ENCODE measurements around the gene KANK4. TPM values are rescaled to one million over a fixed set of nuclear protein-coding genes. Genes with fewer than 3 reads are reported as not detected.
A peak's percentile ranks its signal among the peaks of the same experiment; 100 is the strongest.

KANK4 gene
- total RNA-seq, 1 experiment from 2014 or later: 21.5 TPM

DNA sequence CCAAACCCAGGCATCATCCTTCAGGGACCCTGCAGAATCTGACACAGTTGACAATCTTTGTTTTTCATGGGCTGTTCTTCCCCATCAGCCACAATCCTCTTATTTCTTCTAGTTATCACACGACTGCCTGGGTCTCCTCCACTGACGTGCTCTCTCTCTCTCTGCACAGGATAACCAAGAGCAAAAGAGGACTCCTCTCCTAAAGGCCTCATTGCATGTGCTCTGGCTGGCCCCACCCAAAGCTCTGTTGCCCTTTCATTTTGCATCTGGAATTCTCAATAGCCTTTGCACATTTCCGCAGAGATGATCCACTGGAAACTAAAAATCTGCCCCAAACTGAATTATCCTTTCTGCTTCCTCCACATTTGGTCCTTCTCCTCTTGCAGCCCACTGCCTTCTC lies 58.5 kb downstream of the KANK4 start:
- BruUV-seq (replicated peaks): no TSS peak
- Mint-ChIP-seq H3K4me3 (ENCODE audit: unreplicated experiment) (no peak overlapping the region), H3K4me1 (ENCODE audit: low read depth, unreplicated experiment) (no peaks in the 10 kb centered on the region), H3K9me3 (ENCODE audit: unreplicated experiment) (no peaks in the 10 kb centered on the region), H3K27me3 (ENCODE audit: insufficient read depth, unreplicated experiment) (no peaks in the 10 kb centered on the region), H3K36me3 (ENCODE audit: insufficient read depth, unreplicated experiment) (peaks cover 50% of the 10 kb centered on the region), H3K27ac (ENCODE audit: unreplicated experiment) (peak overlapping the region; percentile 23)
- no peaks in the 10 kb centered on the region for H3K4me1 ChIP-seq
- intact Hi-C loops (cut with micrococcal nuclease; ENCODE audit: unreplicated experiment): no loop called here
- no peaks in the 10 kb centered on the region for H3K27me3 ChIP-seq (replicated peaks; ENCODE audit: control insufficient read depth, insufficient read depth, low read length)
- H3K36me3 ChIP-seq (ENCODE audit: control insufficient read depth, insufficient read depth, low read length): no peaks in the 10 kb centered on the region; the same call in 1 of the 2 replicates
- POLR2A ChIA-PET: no interaction called here
- no peak for DNase-seq
- H3K9me3 ChIP-seq: no peaks in the 10 kb centered on the region
- H3K4me3 ChIP-seq (ENCODE audit: low read depth, low read length): no peak overlapping the region
- TF ChIP-seq, protein P1, sequence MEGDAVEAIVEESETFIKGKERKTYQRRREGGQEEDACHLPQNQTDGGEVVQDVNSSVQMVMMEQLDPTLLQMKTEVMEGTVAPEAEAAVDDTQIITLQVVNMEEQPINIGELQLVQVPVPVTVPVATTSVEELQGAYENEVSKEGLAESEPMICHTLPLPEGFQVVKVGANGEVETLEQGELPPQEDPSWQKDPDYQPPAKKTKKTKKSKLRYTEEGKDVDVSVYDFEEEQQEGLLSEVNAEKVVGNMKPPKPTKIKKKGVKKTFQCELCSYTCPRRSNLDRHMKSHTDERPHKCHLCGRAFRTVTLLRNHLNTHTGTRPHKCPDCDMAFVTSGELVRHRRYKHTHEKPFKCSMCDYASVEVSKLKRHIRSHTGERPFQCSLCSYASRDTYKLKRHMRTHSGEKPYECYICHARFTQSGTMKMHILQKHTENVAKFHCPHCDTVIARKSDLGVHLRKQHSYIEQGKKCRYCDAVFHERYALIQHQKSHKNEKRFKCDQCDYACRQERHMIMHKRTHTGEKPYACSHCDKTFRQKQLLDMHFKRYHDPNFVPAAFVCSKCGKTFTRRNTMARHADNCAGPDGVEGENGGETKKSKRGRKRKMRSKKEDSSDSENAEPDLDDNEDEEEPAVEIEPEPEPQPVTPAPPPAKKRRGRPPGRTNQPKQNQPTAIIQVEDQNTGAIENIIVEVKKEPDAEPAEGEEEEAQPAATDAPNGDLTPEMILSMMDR (IDR thresholded peaks at IDR 0.05; ENCODE audit: insufficient read depth in 1 of 2, low read depth in 1 of 2, low read length in 1 of 2, severe bottlenecking in 1 of 2, unreplicated experiment in 1 of 2): no peak
- CTCF ChIA-PET: no interaction called here

DNA sequence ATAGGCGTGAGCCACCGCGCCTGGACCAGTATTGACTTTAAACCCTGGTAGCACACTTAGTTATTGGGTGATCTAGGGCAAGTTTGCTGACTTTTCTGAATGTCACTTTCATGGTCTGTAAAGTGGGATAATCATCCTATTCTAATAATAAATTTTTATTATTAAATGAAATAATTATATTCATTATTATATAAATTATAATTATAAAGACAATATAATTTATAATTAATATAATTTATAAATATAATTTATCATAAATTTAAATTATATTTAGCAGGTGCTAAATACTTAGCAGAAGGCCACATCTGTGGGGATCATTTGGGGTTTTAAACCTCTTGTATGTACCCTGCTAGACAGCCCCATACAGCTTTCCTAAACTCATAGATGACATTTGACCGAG lies 59.7 kb downstream of the KANK4 start:
- TF ChIP-seq, protein P1 (IDR thresholded peaks at IDR 0.05; ENCODE audit: insufficient read depth in 1 of 2, low read depth in 1 of 2, low read length in 1 of 2, severe bottlenecking in 1 of 2, unreplicated experiment in 1 of 2): no peak
- no peak overlapping the region for H3K4me3 Mint-ChIP-seq (ENCODE audit: unreplicated experiment)
- Histone ChIP-seq H3K9me3 (no peaks in the 10 kb centered on the region), H3K27me3 (replicated peaks; ENCODE audit: control insufficient read depth, insufficient read depth, low read length) (no peaks in the 10 kb centered on the region), H3K4me3 (ENCODE audit: low read depth, low read length) (no peak overlapping the region), H3K4me1 (no peaks in the 10 kb centered on the region), H3K36me3 (ENCODE audit: control insufficient read depth, insufficient read depth, low read length) (no peaks in the 10 kb centered on the region)
- no peaks in the 10 kb centered on the region for H3K27me3 Mint-ChIP-seq (ENCODE audit: insufficient read depth, unreplicated experiment)
- H3K9me3 Mint-ChIP-seq (ENCODE audit: unreplicated experiment): no peaks in the 10 kb centered on the region
- H3K36me3 Mint-ChIP-seq (ENCODE audit: insufficient read depth, unreplicated experiment): peaks cover 46% of the 10 kb centered on the region
- DNase-seq: no peak
- ChIA-PET CTCF (no interaction called here), POLR2A (no interaction called here)
- BruUV-seq (replicated peaks): no TSS peak
- no peaks in the 10 kb centered on the region for H3K4me1 Mint-ChIP-seq (ENCODE audit: low read depth, unreplicated experiment)
- H3K27ac Mint-ChIP-seq (ENCODE audit: unreplicated experiment): no peak overlapping the region
- intact Hi-C loops (cut with micrococcal nuclease; ENCODE audit: unreplicated experiment): no loop called here

DNA sequence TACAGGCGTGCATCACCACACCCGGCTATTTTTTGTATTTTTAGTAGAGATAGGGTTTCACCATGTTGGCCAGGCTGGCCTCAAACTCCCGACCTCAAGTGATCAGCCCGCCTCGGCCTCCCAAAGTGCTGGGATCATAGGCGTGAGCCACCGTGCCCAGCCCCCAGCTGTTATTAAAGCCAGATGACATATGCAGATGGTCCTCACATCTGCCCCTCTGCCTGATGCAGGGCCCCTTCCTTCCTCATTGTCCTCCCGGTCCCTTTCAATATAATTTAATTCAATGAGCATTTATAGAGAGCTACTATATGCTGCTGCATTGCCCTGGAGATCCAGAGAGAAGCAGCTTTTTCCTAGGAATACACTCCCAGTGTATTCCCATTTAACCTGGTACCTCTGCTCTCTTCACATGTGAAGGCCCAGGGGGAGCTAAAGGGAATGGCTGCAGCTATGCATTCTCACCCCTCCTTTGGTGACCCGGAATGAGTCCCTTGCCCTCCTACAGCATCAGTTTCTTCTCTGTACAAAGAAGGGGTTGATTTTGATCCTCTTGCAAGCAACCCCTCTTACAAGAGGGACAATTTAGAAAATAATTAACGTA lies 69.0 kb downstream of the KANK4 start:
- Histone ChIP-seq H3K36me3 (ENCODE audit: control insufficient read depth, insufficient read depth, low read length) (no peaks in the 10 kb centered on the region; the same call in 1 of the 2 replicates), H3K4me3 (ENCODE audit: low read depth, low read length) (no peak overlapping the region), H3K27me3 (replicated peaks; ENCODE audit: control insufficient read depth, insufficient read depth, low read length) (no peaks in the 10 kb centered on the region), H3K9me3 (no peaks in the 10 kb centered on the region; the same call in 1 of the 2 replicates), H3K4me1 (no peaks in the 10 kb centered on the region)
- Mint-ChIP-seq H3K4me3 (ENCODE audit: unreplicated experiment) (no peak overlapping the region), H3K27ac (ENCODE audit: unreplicated experiment) (no peak overlapping the region), H3K9me3 (ENCODE audit: unreplicated experiment) (no peaks in the 10 kb centered on the region), H3K27me3 (ENCODE audit: insufficient read depth, unreplicated experiment) (no peaks in the 10 kb centered on the region), H3K36me3 (ENCODE audit: insufficient read depth, unreplicated experiment) (peaks cover 35% of the 10 kb centered on the region), H3K4me1 (ENCODE audit: low read depth, unreplicated experiment) (no peaks in the 10 kb centered on the region)
- TF ChIP-seq, protein P1 (IDR thresholded peaks at IDR 0.05; ENCODE audit: insufficient read depth in 1 of 2, low read depth in 1 of 2, low read length in 1 of 2, severe bottlenecking in 1 of 2, unreplicated experiment in 1 of 2): no peak
- CTCF ChIA-PET: no interaction called here
- intact Hi-C loops (cut with micrococcal nuclease; ENCODE audit: unreplicated experiment): no loop called here
- BruUV-seq (replicated peaks): no TSS peak
- DNase-seq: no peak
- POLR2A ChIA-PET: no interaction called here
